Measurements from ENCODE around the gene BMPR1A.

BMPR1A gene

GRCh38 chr10:86756511-86757112 is at the start of gene BMPR1A:
TSS of gene BMPR1A (plus strand) at chr10:86756619. CDS start at chr10:86876019, 119,400 bp downstream.
- Mint-ChIP-seq H3K4me1 (ENCODE audit: low read depth) (peaks cover 42% of the 10 kb centered on the region), H3K36me3 (ENCODE audit: low read depth) (no peaks in the 10 kb centered on the region), H3K27ac (peak within 1 kb of the TSS; percentile 85), H3K27me3 (peaks cover 37% of the 10 kb centered on the region), H3K4me3 (peak within 1 kb of the TSS; percentile 89), H3K9me3 (no peaks in the 10 kb centered on the region)

GRCh38 chr10:86706977-86707376 is 49.4 kb upstream of the BMPR1A start:
- no peaks in the 10 kb centered on the region for H3K27me3 Mint-ChIP-seq
- H3K36me3 Mint-ChIP-seq (ENCODE audit: low read depth), result no peaks in the 10 kb centered on the region
- H3K27ac Mint-ChIP-seq, result no peak overlapping the region
- H3K4me1 Mint-ChIP-seq (ENCODE audit: low read depth), result peaks cover 15% of the 10 kb centered on the region
- no peaks in the 10 kb centered on the region for H3K9me3 Mint-ChIP-seq
- no peak overlapping the region for H3K4me3 Mint-ChIP-seq

- no peaks in the 10 kb centered on the region for H3K27me3 Mint-ChIP-seq
- H3K4me1 Mint-ChIP-seq (ENCODE audit: low read depth), result peaks cover 19% of the 10 kb centered on the region
- no peaks in the 10 kb centered on the region for H3K36me3 Mint-ChIP-seq (ENCODE audit: low read depth)
- H3K27ac Mint-ChIP-seq, result no peak overlapping the region
- no peaks in the 10 kb centered on the region for H3K9me3 Mint-ChIP-seq
- H3K4me3 Mint-ChIP-seq, result no peak overlapping the region
Measured at GRCh38 chr10:86707505-86707904, 48.9 kb upstream of the BMPR1A start.

- Mint-ChIP-seq H3K36me3 (ENCODE audit: low read depth) (no peaks in the 10 kb centered on the region), H3K27me3 (no peaks in the 10 kb centered on the region), H3K4me1 (ENCODE audit: low read depth) (peaks cover 19% of the 10 kb centered on the region), H3K4me3 (no peak overlapping the region), H3K9me3 (no peaks in the 10 kb centered on the region), H3K27ac (no peak overlapping the region)
Measured at GRCh38 chr10:86708068-86708782, 48.2 kb upstream of the BMPR1A start.

- H3K4me1 Mint-ChIP-seq (ENCODE audit: low read depth), result peaks cover 19% of the 10 kb centered on the region
- no peak overlapping the region for H3K27ac Mint-ChIP-seq
- H3K36me3 Mint-ChIP-seq (ENCODE audit: low read depth), result no peaks in the 10 kb centered on the region
- no peaks in the 10 kb centered on the region for H3K27me3 Mint-ChIP-seq
- no peak overlapping the region for H3K4me3 Mint-ChIP-seq
- H3K9me3 Mint-ChIP-seq, result no peaks in the 10 kb centered on the region
Measured at GRCh38 chr10:86708783-86709380, 47.5 kb upstream of the BMPR1A start.

GRCh38 chr10:86709396-86710185 is 46.8 kb upstream of the BMPR1A start:
- no peaks in the 10 kb centered on the region for H3K36me3 Mint-ChIP-seq (ENCODE audit: low read depth)
- H3K4me1 Mint-ChIP-seq (ENCODE audit: low read depth), result peaks cover 19% of the 10 kb centered on the region
- peak overlapping the region; percentile 51 for H3K4me3 Mint-ChIP-seq
- H3K27ac Mint-ChIP-seq, result peak overlapping the region; percentile 71
- H3K9me3 Mint-ChIP-seq, result no peaks in the 10 kb centered on the region
- H3K27me3 Mint-ChIP-seq, result no peaks in the 10 kb centered on the region

GRCh38 chr10:86710987-86711512 is 45.4 kb upstream of the BMPR1A start:
- peak overlapping the region; percentile 89 for H3K27ac Mint-ChIP-seq
- H3K9me3 Mint-ChIP-seq, result no peaks in the 10 kb centered on the region
- H3K4me1 Mint-ChIP-seq (ENCODE audit: low read depth), result peaks cover 19% of the 10 kb centered on the region
- no peaks in the 10 kb centered on the region for H3K36me3 Mint-ChIP-seq (ENCODE audit: low read depth)
- H3K4me3 Mint-ChIP-seq, result peak overlapping the region; percentile 75
- H3K27me3 Mint-ChIP-seq, result no peaks in the 10 kb centered on the region

- Mint-ChIP-seq H3K4me3 (peak overlapping the region; percentile 85), H3K36me3 (ENCODE audit: low read depth) (no peaks in the 10 kb centered on the region), H3K27ac (peak overlapping the region; percentile 91), H3K27me3 (no peaks in the 10 kb centered on the region), H3K9me3 (no peaks in the 10 kb centered on the region), H3K4me1 (ENCODE audit: low read depth) (peaks cover 19% of the 10 kb centered on the region)
Measured at GRCh38 chr10:86711513-86712316, 44.7 kb upstream of the BMPR1A start.

- H3K27ac Mint-ChIP-seq, result peak overlapping the region; percentile 91
- H3K4me1 Mint-ChIP-seq (ENCODE audit: low read depth), result peaks cover 19% of the 10 kb centered on the region
- H3K36me3 Mint-ChIP-seq (ENCODE audit: low read depth), result no peaks in the 10 kb centered on the region
- no peaks in the 10 kb centered on the region for H3K27me3 Mint-ChIP-seq
- no peaks in the 10 kb centered on the region for H3K9me3 Mint-ChIP-seq
- H3K4me3 Mint-ChIP-seq, result peak overlapping the region; percentile 85
Measured at GRCh38 chr10:86712317-86712707, 44.1 kb upstream of the BMPR1A start.

GRCh38 chr10:86715156-86715795 is 41.1 kb upstream of the BMPR1A start:
- H3K36me3 Mint-ChIP-seq (ENCODE audit: low read depth), result no peaks in the 10 kb centered on the region
- H3K27ac Mint-ChIP-seq, result no peak overlapping the region
- peaks cover 15% of the 10 kb centered on the region for H3K4me1 Mint-ChIP-seq (ENCODE audit: low read depth)
- peaks cover 1% of the 10 kb centered on the region for H3K27me3 Mint-ChIP-seq
- no peak overlapping the region for H3K4me3 Mint-ChIP-seq
- no peaks in the 10 kb centered on the region for H3K9me3 Mint-ChIP-seq

GRCh38 chr10:86715836-86716235 is 40.6 kb upstream of the BMPR1A start:
- Mint-ChIP-seq H3K4me1 (ENCODE audit: low read depth) (peaks cover 9% of the 10 kb centered on the region), H3K9me3 (no peaks in the 10 kb centered on the region), H3K27ac (no peak overlapping the region), H3K4me3 (no peak overlapping the region), H3K27me3 (peaks cover 7% of the 10 kb centered on the region), H3K36me3 (ENCODE audit: low read depth) (no peaks in the 10 kb centered on the region)

GRCh38 chr10:86716466-86716865 is 40.0 kb upstream of the BMPR1A start:
- Mint-ChIP-seq H3K27me3 (peaks cover 8% of the 10 kb centered on the region), H3K27ac (no peak overlapping the region), H3K9me3 (no peaks in the 10 kb centered on the region), H3K4me1 (ENCODE audit: low read depth) (peaks cover 7% of the 10 kb centered on the region), H3K4me3 (no peak overlapping the region), H3K36me3 (ENCODE audit: low read depth) (no peaks in the 10 kb centered on the region)

- Mint-ChIP-seq H3K36me3 (ENCODE audit: low read depth) (no peaks in the 10 kb centered on the region), H3K4me3 (no peak overlapping the region), H3K27ac (no peak overlapping the region), H3K9me3 (no peaks in the 10 kb centered on the region), H3K4me1 (ENCODE audit: low read depth) (no peaks in the 10 kb centered on the region), H3K27me3 (peaks cover 15% of the 10 kb centered on the region)
Measured at GRCh38 chr10:86718556-86718955, 37.9 kb upstream of the BMPR1A start.

GRCh38 chr10:86721232-86721631 is 35.2 kb upstream of the BMPR1A start:
- Mint-ChIP-seq H3K9me3 (no peaks in the 10 kb centered on the region), H3K36me3 (ENCODE audit: low read depth) (no peaks in the 10 kb centered on the region), H3K27ac (no peak overlapping the region), H3K4me1 (ENCODE audit: low read depth) (no peaks in the 10 kb centered on the region), H3K4me3 (no peak overlapping the region), H3K27me3 (peaks cover 17% of the 10 kb centered on the region)

All from stimulated activated naive CD8-positive, alpha-beta T cell treated with anti-CD3 and anti-CD28 coated beads, Interleukin-15, Interleukin-2, amounts not matched to agents 100 ng/mL and 50 ng/mL, for 24 hours (primary cell).